SK-N-SH treated with all-trans-retinoic acid at 6 μM for 48 hours (cell line): ENCODE results near the gene FAM229B.

ENCODE experiments used
- ESRRG ChIP-seq: fragments of 250-450 bp; sonication (Bioruptor Pico); IDR thresholded peaks from 2 replicates; pipeline ENCODE4 v1.6.1; 2021; ENCODE audit warnings: mild to moderate bottlenecking
- GLIS3 ChIP-seq: fragments of 250-450 bp; sonication (Bioruptor Pico); IDR thresholded peaks from 2 replicates; pipeline ENCODE4 v1.5.0; 2020; ENCODE audit warnings: mild to moderate bottlenecking, moderate library complexity
- OSR1 ChIP-seq: fragments of 250-450 bp; sonication (Bioruptor Pico); IDR thresholded peaks from 2 replicates; pipeline ENCODE4 v1.8.0; 2022; ENCODE audit warnings: moderate library complexity, mild to moderate bottlenecking, inconsistent platforms
- SNAI2 ChIP-seq: fragments of 250-450 bp; sonication (Bioruptor Pico); IDR thresholded peaks from 2 replicates; pipeline ENCODE4 v1.5.0; 2020; ENCODE audit warnings: mild to moderate bottlenecking, moderate library complexity
- TCF4 ChIP-seq: fragments of 250-450 bp; sonication (Bioruptor Pico); IDR thresholded peaks from 2 replicates; pipeline ENCODE4 v1.8.0; 2021; ENCODE audit warnings: mild to moderate bottlenecking, moderate library complexity, borderline replicate concordance
- ZC3H10 ChIP-seq: fragments of 250-450 bp; sonication (Bioruptor Pico); IDR thresholded peaks from 2 replicates; pipeline ENCODE4 v1.5.1; 2021; ENCODE audit warnings: mild to moderate bottlenecking, moderate library complexity
- ZFP3 ChIP-seq: fragments of 250-450 bp; sonication (Bioruptor Pico); IDR thresholded peaks from 2 replicates; pipeline ENCODE4 v1.5.0; 2020; ENCODE audit warnings: mild to moderate bottlenecking, moderate library complexity
- TF ChIP-seq, protein P1 (sequence below): fragments of 250-450 bp; sonication (Bioruptor Pico); IDR thresholded peaks from 2 replicates; pipeline ENCODE4 v1.8.0; 2020; ENCODE audit warnings: mild to moderate bottlenecking, moderate library complexity, borderline replicate concordance
- TF ChIP-seq, protein P2 (sequence below): fragments of 250-450 bp; sonication (Bioruptor Pico); IDR thresholded peaks from 2 replicates; pipeline ENCODE4 v1.8.0; 2021; ENCODE audit warnings: low read depth, mild to moderate bottlenecking, moderate library complexity, borderline replicate concordance

DNA sequence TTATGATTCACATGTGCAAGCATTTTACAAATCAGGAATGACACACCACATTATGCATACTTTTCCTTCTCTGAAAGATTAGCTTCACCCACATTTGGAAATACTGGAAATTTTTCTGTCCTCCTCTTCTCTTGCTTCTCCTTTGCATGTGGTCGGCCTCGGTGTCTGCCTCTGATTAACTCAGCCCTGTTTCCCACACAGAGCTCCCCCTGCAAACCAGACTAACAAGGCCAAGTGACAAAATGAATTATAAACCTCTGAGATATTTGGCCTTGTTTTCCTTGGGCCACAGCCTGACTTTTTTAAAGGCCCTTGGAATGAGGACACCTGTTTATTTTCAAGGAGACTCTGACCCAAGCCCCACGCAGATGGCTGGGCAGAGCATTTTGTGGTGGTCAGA lies 42.5 kb upstream of the FAM229B start:
- TF ChIP-seq ESRRG (CRISPR knock-in tag) (no peak), ZFP3 (CRISPR knock-in tag) (no peak), GLIS3 (CRISPR knock-in tag) (no peak), TCF4 (CRISPR knock-in tag) (no peak), OSR1 (CRISPR knock-in tag) (no peak), ZC3H10 (CRISPR knock-in tag) (no peak), SNAI2 (CRISPR knock-in tag) (no peak)
- TF ChIP-seq, protein P1, sequence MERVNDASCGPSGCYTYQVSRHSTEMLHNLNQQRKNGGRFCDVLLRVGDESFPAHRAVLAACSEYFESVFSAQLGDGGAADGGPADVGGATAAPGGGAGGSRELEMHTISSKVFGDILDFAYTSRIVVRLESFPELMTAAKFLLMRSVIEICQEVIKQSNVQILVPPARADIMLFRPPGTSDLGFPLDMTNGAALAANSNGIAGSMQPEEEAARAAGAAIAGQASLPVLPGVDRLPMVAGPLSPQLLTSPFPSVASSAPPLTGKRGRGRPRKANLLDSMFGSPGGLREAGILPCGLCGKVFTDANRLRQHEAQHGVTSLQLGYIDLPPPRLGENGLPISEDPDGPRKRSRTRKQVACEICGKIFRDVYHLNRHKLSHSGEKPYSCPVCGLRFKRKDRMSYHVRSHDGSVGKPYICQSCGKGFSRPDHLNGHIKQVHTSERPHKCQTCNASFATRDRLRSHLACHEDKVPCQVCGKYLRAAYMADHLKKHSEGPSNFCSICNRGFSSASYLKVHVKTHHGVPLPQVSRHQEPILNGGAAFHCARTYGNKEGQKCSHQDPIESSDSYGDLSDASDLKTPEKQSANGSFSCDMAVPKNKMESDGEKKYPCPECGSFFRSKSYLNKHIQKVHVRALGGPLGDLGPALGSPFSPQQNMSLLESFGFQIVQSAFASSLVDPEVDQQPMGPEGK (CRISPR knock-in tag) = no peak
- TF ChIP-seq, protein P2, sequence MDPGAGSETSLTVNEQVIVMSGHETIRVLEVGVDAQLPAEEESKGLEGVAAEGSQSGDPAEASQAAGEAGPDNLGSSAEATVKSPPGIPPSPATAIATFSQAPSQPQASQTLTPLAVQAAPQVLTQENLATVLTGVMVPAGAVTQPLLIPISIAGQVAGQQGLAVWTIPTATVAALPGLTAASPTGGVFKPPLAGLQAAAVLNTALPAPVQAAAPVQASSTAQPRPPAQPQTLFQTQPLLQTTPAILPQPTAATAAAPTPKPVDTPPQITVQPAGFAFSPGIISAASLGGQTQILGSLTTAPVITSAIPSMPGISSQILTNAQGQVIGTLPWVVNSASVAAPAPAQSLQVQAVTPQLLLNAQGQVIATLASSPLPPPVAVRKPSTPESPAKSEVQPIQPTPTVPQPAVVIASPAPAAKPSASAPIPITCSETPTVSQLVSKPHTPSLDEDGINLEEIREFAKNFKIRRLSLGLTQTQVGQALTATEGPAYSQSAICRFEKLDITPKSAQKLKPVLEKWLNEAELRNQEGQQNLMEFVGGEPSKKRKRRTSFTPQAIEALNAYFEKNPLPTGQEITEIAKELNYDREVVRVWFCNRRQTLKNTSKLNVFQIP (CRISPR knock-in tag) = no peak
